OCI-LY3 (cell line): ENCODE results near the gene CDS2.

Experiments used
- EZH2phosphoT487 ChIP-seq: fragments of 200-600 bp; shearing (Covaris generic); IDR thresholded peaks from 2 replicates; pipeline ENCODE4 v1.6.1; 2018; ENCODE audit warnings: antibody characterized with exemption, mixed run types, low read depth
- TF ChIP-seq, protein P1 (sequence below): fragments of 200-600, 300-600 bp; sonication (generic); IDR thresholded peaks from 2 replicates; pipeline ENCODE4 v1.5.1; 2014; ENCODE audit warnings: antibody characterized with exemption, low read length, low read depth

GRCh38 chr20:5161536-5162164 is 34.8 kb downstream of the CDS2 start:
- TF ChIP-seq, protein P1, sequence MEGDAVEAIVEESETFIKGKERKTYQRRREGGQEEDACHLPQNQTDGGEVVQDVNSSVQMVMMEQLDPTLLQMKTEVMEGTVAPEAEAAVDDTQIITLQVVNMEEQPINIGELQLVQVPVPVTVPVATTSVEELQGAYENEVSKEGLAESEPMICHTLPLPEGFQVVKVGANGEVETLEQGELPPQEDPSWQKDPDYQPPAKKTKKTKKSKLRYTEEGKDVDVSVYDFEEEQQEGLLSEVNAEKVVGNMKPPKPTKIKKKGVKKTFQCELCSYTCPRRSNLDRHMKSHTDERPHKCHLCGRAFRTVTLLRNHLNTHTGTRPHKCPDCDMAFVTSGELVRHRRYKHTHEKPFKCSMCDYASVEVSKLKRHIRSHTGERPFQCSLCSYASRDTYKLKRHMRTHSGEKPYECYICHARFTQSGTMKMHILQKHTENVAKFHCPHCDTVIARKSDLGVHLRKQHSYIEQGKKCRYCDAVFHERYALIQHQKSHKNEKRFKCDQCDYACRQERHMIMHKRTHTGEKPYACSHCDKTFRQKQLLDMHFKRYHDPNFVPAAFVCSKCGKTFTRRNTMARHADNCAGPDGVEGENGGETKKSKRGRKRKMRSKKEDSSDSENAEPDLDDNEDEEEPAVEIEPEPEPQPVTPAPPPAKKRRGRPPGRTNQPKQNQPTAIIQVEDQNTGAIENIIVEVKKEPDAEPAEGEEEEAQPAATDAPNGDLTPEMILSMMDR: no peak
- TF ChIP-seq EZH2phosphoT487: no peak
